GM18867 (cell line): ENCODE measurements around the gene IRGQ.
"Not testable (repeated sequence)": the region's sequence is repeated elsewhere in the genome, so short reads cannot be mapped to it uniquely, and the experiment has no call there.

ENCODE experiments used
- ATAC-seq: cut with Tn5 transposase; IDR thresholded peaks from one replicate; pipeline ENCODE4 v1.9.1; 2021; ENCODE audit warnings: mild to moderate bottlenecking, moderate library complexity; ENCODE audit not compliant: unreplicated experiment

Gene IRGQ

GRCh38 chr19:43599635-43600295, 3.8 kb upstream of the IRGQ start:
- ATAC-seq = no peak

- no peak for ATAC-seq
Measured at GRCh38 chr19:43598445-43599240, 2.7 kb upstream of the IRGQ start.

- ATAC-seq = no peak
Measured at GRCh38 chr19:43597876-43598275, 1.9 kb upstream of the IRGQ start.

GRCh38 chr19:43596842-43597461, 1.0 kb upstream of the IRGQ start:
- no peak for ATAC-seq

- no peak for ATAC-seq
Measured at GRCh38 chr19:43595605-43595998, 332 bp downstream of the IRGQ start.

GRCh38 chr19:43594710-43595604, 977 bp downstream of the IRGQ start:
- no peak for ATAC-seq

GRCh38 chr19:43594081-43594697, 1.7 kb downstream of the IRGQ start:
- no peak for ATAC-seq

GRCh38 chr19:43592800-43593350, 3.1 kb downstream of the IRGQ start:
- ATAC-seq = no peak

GRCh38 chr19:43591904-43592772, 3.8 kb downstream of the IRGQ start:
- ATAC-seq = no peak

- ATAC-seq = no peak
Measured at GRCh38 chr19:43589678-43590077, 6.3 kb downstream of the IRGQ start.

- ATAC-seq = no peak
Measured at GRCh38 chr19:43589277-43589676, 6.7 kb downstream of the IRGQ start.

- ATAC-seq = not testable (repeated sequence)
Measured at GRCh38 chr19:43587029-43587428, 8.9 kb downstream of the IRGQ start.

- ATAC-seq = no peak
Measured at GRCh38 chr19:43586346-43586745, 9.6 kb downstream of the IRGQ start.

GRCh38 chr19:43584484-43584883, 11.4 kb downstream of the IRGQ start:
- ATAC-seq = no peak

- ATAC-seq = no peak
Measured at GRCh38 chr19:43582495-43582894, 13.4 kb downstream of the IRGQ start.

GRCh38 chr19:43581467-43581866, 14.5 kb downstream of the IRGQ start:
- no peak for ATAC-seq

- ATAC-seq = no peak
Measured at GRCh38 chr19:43578787-43579186, 17.1 kb downstream of the IRGQ start.

GRCh38 chr19:43575955-43576878, 19.7 kb downstream of the IRGQ start:
- ATAC-seq = no peak
